HEK293 (cell line): ENCODE results near the gene ASPSCR1.

Experiments
- BCL11A ChIP-seq: fragments of 450-650 bp; formaldehyde crosslinking; IDR thresholded peaks from 2 replicates; pipeline ENCODE4 v1.5.1; 2016; ENCODE audit warnings: low read depth, missing biosample characterization, missing genetic modification characterization
- BCL11B ChIP-seq: fragments of 450-650 bp; formaldehyde crosslinking; IDR thresholded peaks from 2 replicates; pipeline ENCODE4 v1.5.1; 2016; ENCODE audit warnings: low read depth, missing biosample characterization, missing genetic modification characterization
- CTCF ChIP-seq: fragments of 450-650 bp; formaldehyde crosslinking; IDR thresholded peaks from 2 replicates; pipeline ENCODE4 v1.5.1; 2016; ENCODE audit warnings: missing biosample characterization, missing genetic modification characterization
- GLIS2 ChIP-seq: fragments of 450-650 bp; formaldehyde crosslinking; IDR thresholded peaks from 2 replicates; pipeline ENCODE4 v1.5.1; 2016; ENCODE audit warnings: missing biosample characterization, missing genetic modification characterization
- HIC1 ChIP-seq: fragments of 450-650 bp; formaldehyde crosslinking; IDR thresholded peaks from 2 replicates; pipeline ENCODE4 v1.5.1; 2016; ENCODE audit warnings: missing biosample characterization, missing genetic modification characterization
- INSM2 ChIP-seq: fragments of 450-650 bp; formaldehyde crosslinking; IDR thresholded peaks from 2 replicates; pipeline ENCODE4 v1.5.1; 2016; ENCODE audit warnings: missing biosample characterization, missing genetic modification characterization
- KLF8 ChIP-seq: fragments of 450-650 bp; formaldehyde crosslinking; IDR thresholded peaks from 2 replicates; pipeline ENCODE4 v1.5.1; 2016; ENCODE audit warnings: missing biosample characterization, missing genetic modification characterization
- PATZ1 ChIP-seq: fragments of 450-650 bp; formaldehyde crosslinking; IDR thresholded peaks from 2 replicates; pipeline ENCODE4 v1.5.1; 2016; ENCODE audit warnings: missing biosample characterization, missing genetic modification characterization
- TSHZ1 ChIP-seq: fragments of 450-650 bp; formaldehyde crosslinking; IDR thresholded peaks from 2 replicates; pipeline ENCODE4 v1.5.1; 2016; ENCODE audit warnings: missing biosample characterization, missing genetic modification characterization, borderline replicate concordance
- WT1 ChIP-seq: fragments of 450-650 bp; formaldehyde crosslinking; IDR thresholded peaks from 2 replicates; pipeline ENCODE4 v1.5.1; 2016; ENCODE audit warnings: missing biosample characterization, missing genetic modification characterization
- ZBTB48 ChIP-seq: fragments of 450-650 bp; formaldehyde crosslinking; IDR thresholded peaks from 2 replicates; pipeline ENCODE4 v1.5.1; 2016; ENCODE audit warnings: missing biosample characterization, missing genetic modification characterization
- ZBTB49 ChIP-seq: fragments of 450-650 bp; formaldehyde crosslinking; IDR thresholded peaks from 2 replicates; pipeline ENCODE4 v1.5.1; 2016; ENCODE audit warnings: missing biosample characterization, missing genetic modification characterization, low read depth
- ZFP3 ChIP-seq: fragments of 450-650 bp; formaldehyde crosslinking; IDR thresholded peaks from 2 replicates; pipeline ENCODE4 v1.5.1; 2016; ENCODE audit warnings: low read depth, missing biosample characterization, missing genetic modification characterization
- ZNF10 ChIP-seq: fragments of 450-650 bp; formaldehyde crosslinking; IDR thresholded peaks from 2 replicates; pipeline ENCODE4 v1.5.1; 2017; ENCODE audit warnings: missing biosample characterization, missing genetic modification characterization
- ZNF114 ChIP-seq: fragments of 450-650 bp; formaldehyde crosslinking; IDR thresholded peaks from 2 replicates; pipeline ENCODE4 v1.5.0; 2017; ENCODE audit warnings: missing biosample characterization, missing genetic modification characterization
- ZNF140 ChIP-seq: fragments of 450-650 bp; formaldehyde crosslinking; IDR thresholded peaks from 2 replicates; pipeline ENCODE4 v1.5.1; 2016; ENCODE audit warnings: missing biosample characterization, missing genetic modification characterization
- ZNF175 ChIP-seq: fragments of 450-650 bp; formaldehyde crosslinking; IDR thresholded peaks from 2 replicates; pipeline ENCODE4 v1.5.1; 2016; ENCODE audit warnings: missing biosample characterization, missing genetic modification characterization
- ZNF19 ChIP-seq: fragments of 450-650 bp; formaldehyde crosslinking; IDR thresholded peaks from 2 replicates; pipeline ENCODE4; 2016; ENCODE audit warnings: missing biosample characterization, missing genetic modification characterization, low read depth
- ZNF2 ChIP-seq: fragments of 450-650 bp; formaldehyde crosslinking; IDR thresholded peaks from 2 replicates; pipeline ENCODE4 v1.5.1; 2016; ENCODE audit warnings: missing biosample characterization, missing genetic modification characterization
- ZNF335 ChIP-seq: fragments of 450-650 bp; formaldehyde crosslinking; conservative IDR thresholded peaks from 2 replicates; pipeline ENCODE4 v1.5.1; 2016; ENCODE audit warnings: missing biosample characterization, missing genetic modification characterization
- ZNF354C ChIP-seq: fragments of 450-650 bp; formaldehyde crosslinking; IDR thresholded peaks from 2 replicates; pipeline ENCODE4 v1.5.1; 2016; ENCODE audit warnings: missing biosample characterization, missing genetic modification characterization, low read depth, borderline replicate concordance
- ZNF37A ChIP-seq: fragments of 450-650 bp; IDR thresholded peaks from 2 replicates; pipeline ENCODE4 v1.5.1; 2018; ENCODE audit warnings: missing biosample characterization, missing genetic modification characterization
- ZNF416 ChIP-seq: fragments of 450-650 bp; formaldehyde crosslinking; IDR thresholded peaks from 2 replicates; pipeline ENCODE4 v1.5.1; 2016; ENCODE audit warnings: missing biosample characterization, missing genetic modification characterization
- ZNF549 ChIP-seq: fragments of 450-650 bp; IDR thresholded peaks from 2 replicates; pipeline ENCODE4 v1.5.1; 2018; ENCODE audit warnings: missing biosample characterization, missing genetic modification characterization, mild to moderate bottlenecking, inconsistent platforms, moderate library complexity
- ZNF629 ChIP-seq: fragments of 450-650 bp; formaldehyde crosslinking; IDR thresholded peaks from 2 replicates; pipeline ENCODE4 v1.5.1; 2017; ENCODE audit warnings: missing biosample characterization, missing genetic modification characterization
- ZNF654 ChIP-seq: fragments of 450-650 bp; formaldehyde crosslinking; IDR thresholded peaks from 2 replicates; pipeline ENCODE4 v1.5.1; 2016; ENCODE audit warnings: low read depth, missing biosample characterization, missing genetic modification characterization

ASPSCR1 gene

GRCh38 chr17:82019690-82020571, 42.5 kb downstream of the ASPSCR1 start (continued):
- TF ChIP-seq ZBTB49 (tag by site-specific recombination) (no peak), BCL11A (peak; percentile 36; the same call in 1 of the 2 replicates), KLF8 (tag by site-specific recombination) (0 out of 2 replicates have a peak, but pooled peaks have one; percentile 41), WT1 (tag by site-specific recombination) (no peak), TSHZ1 (no peak), ZNF10 (tag by site-specific recombination) (no peak), ZNF175 (tag by site-specific recombination) (no peak), ZNF654 (tag by site-specific recombination) (peak; percentile 43), ZFP3 (no peak), ZNF37A (tag by site-specific recombination) (no peak), GLIS2 (tag by site-specific recombination) (peak; percentile 81), ZNF416 (tag by site-specific recombination) (no peak), ZNF140 (tag by site-specific recombination) (no peak), ZNF354C (no peak), INSM2 (tag by site-specific recombination) (no peak), ZNF335 (no peak), PATZ1 (tag by site-specific recombination) (peak; percentile 44; the same call in 1 of the 2 replicates), ZNF19 (no peak), HIC1 (tag by site-specific recombination) (peak; percentile 70), ZBTB48 (tag by site-specific recombination) (peak; percentile 33; the same call in 1 of the 2 replicates), CTCF (tag by site-specific recombination) (peak; percentile 85), BCL11B (tag by site-specific recombination) (peak; percentile 71), ZNF2 (tag by site-specific recombination) (peak; percentile 97), ZNF114 (tag by site-specific recombination) (no peak), ZNF549 (no peak), ZNF629 (tag by site-specific recombination) (peak; percentile 7; the same call in 1 of the 2 replicates)
